HG03159 (cell line): ENCODE measurements around the gene ATP7B.
"Not testable (repeated sequence)": the region's sequence is repeated elsewhere in the genome, so short reads cannot be mapped to it uniquely, and the experiment has no call there.

ENCODE experiments used
- ATAC-seq: cut with Tn5 transposase; IDR thresholded peaks from one replicate; pipeline ENCODE4 v1.9.1; 2021; ENCODE audit warnings: mild to moderate bottlenecking, moderate library complexity; ENCODE audit not compliant: unreplicated experiment

ATP7B gene

GRCh38 chr13:52006523-52007245 lies 4.6 kb downstream of the ATP7B start:
- ATAC-seq = no peak

GRCh38 chr13:52005841-52006522 lies 5.3 kb downstream of the ATP7B start:
- no peak for ATAC-seq

DNA sequence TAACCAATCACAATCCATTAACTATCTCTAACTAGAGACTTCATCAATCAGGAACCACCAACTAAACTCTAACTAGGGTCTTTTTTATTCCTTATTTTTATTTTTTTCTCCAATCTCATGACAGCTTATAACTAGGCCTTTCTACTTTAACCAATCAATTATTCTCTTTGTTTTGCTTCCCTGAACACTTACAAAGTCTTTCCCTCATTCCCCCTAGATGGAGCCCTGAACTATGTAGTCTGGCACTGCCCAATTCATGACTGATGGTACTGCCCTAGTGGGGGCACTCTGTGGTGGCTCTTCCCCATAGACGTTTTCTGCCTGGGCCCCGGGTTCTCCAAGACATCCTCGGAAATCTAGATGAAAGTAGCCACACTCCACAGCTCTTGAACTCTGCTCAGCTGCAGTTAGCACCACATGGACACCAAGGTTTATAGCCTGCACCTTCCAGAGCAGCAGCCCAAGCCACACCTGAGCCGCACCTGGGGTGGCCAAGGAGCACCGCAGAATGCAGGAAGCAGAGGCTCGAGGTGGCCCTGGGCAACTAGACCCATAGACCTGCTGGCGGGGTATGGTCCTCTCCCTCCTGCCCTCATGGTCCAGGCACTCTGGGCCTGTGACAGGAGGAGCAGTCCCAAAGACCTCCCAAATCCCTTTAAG lies 6.6 kb downstream of the ATP7B start:
- no peak for ATAC-seq

GRCh38 chr13:52003541-52003940 lies 7.7 kb downstream of the ATP7B start:
- ATAC-seq = no peak

DNA sequence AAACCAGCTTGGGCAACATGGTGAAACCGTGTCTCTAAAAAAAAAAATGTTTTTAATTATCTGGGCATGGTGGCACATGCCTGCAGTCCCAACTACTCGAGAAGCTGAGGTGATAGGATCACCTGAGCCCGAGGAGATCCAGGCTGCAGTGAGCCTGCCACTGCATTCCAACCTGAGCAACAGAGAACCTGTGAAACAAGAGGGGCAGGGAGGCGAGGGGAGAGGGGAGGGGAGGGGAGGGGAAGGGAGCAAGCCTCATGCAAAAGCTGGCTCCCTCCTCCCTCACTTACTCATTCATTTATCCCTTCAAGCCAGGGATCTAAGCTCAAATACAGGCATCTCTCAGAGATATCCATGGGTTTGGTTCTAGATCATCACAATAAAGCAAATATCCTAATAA lies 8.9 kb downstream of the ATP7B start:
- no peak for ATAC-seq

- ATAC-seq = peak; percentile 90
Observed at GRCh38 chr13:52001120-52001731, 10.0 kb downstream of the ATP7B start.

DNA sequence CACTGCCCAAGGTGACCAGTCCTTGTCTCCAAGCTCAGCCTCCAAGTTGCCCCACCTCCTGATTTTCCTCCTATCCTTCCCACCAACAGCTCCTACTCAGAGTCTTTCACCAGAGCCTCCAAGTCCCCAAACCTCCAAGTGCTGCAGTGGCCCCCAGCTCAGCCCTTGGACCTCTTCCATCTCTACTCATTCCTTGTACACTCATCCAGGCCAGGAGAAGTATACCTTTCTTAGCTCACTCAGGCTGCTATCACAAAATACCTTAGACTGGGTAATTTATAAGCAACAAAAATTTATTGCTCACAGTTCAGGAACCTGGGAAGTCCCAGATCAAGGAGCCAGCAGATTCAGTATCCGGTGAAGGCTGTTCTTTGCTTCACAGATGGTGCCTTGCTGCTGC lies 11.3 kb downstream of the ATP7B start:
- ATAC-seq = no peak

DNA sequence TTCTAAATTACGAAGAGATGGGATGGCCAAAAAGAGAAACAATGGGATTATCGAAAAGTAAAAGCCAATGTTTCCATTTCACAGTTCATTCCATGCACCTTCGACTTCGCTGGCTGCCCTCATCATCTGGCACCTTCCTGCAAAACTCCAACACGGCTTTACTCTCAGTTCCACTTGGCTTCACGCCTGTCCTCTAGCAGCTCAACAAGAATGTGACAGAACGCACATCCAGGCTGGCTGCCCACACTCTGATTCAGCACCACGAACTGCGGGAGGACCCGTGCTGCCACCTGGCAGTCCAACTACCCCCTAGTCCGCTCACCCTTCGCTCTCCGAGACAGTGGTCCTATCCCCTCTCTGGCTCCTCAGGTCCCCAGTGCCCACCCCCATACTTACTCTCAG lies 11.7 kb downstream of the ATP7B start:
- ATAC-seq = no peak

- ATAC-seq = no peak
Observed at GRCh38 chr13:51998723-51999509, 12.3 kb downstream of the ATP7B start.

DNA sequence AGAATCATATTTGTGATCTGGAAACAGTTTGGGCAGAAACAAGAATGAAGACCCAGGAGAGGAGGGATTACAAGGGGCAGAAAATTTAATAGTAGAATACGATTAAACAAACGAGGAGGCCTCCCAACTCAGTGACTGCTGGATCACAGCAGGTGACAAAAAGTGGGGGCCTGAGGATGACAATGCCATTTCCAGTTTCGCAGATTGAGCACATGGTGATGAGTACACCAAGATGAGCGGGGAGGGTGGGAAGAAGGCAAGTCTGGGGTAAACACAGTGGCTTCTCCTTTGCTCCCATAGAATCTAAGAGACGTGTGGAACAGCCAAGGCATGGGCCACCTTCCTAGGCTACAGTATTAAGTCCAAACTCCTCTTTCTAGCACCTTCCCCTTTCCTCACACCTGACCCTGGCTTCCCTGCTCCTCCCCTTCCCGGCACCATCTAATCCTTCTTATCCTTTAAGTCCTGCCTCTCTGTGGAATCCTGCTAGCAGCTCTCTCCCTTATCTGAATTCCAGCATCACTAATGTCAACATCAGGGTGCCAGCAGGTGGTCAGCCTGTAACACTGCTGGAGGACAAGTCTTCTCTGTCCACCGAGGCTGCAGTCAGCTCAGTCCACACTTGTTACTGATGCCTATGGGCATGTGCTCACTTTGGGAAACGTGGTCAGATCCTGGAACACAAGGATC lies 13.5 kb downstream of the ATP7B start:
- no peak for ATAC-seq

DNA sequence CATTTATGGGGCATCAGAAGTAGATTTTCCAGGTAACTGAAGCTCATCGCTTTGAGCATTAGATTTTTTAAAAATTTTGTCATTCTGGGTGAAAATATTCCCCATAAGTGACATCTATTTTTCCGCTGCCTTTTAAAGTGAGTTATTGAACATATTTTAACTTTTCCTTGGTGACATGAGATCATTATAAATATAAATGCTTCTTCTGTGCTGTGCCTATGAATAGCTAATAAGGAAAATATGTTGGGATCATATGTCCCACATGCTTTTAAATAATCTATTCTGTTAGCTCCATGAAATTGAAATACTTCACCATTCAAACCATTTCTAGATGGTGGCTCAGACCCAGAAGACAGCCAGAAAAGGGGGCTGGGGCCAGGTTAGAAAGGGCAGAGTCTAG lies 14.1 kb downstream of the ATP7B start:
- ATAC-seq = no peak

GRCh38 chr13:51996641-51997040 lies 14.6 kb downstream of the ATP7B start:
- no peak for ATAC-seq

DNA sequence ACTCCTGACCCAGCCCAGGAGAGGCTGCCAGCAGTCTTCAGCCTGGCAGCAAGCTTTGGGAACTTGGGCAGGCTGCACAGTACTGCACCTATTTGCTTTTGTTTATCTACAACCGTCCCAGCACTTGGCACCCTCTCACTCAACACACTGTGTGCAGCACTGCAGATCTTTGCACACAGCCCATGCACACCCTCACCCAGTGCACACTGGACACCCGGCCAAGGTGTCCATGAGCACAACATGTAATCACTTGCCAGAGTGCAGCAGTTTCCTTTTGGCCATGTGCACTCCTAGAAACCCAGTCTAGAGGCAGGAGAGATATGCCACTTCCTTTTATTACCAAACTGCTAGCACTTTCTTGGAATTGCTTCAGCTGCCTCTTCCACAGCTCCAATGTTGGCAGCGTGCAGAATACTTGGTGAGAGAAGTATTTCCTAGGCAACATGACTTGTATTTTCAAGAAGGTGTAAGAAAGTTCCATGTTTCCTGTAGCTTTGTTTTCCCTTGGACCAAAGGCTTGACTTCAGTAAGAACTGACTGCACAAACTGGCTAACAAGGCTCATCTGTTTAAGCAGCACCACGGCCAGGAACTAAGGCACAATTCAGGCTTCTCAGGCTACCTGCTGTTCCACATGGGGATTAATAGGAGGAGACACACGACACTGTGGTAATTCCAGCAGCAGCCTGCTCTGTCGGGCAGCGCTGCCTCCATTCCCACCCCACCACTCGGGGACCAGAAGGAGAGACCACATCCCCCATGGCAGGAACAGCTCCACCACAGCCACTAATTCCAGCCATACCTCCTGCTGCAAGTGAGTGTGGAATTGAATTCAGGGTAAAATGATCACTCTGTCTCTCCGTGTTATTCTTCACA lies 15.3 kb downstream of the ATP7B start:
- ATAC-seq = no peak

- ATAC-seq = no peak
Observed at GRCh38 chr13:51993713-51994112, 17.5 kb downstream of the ATP7B start.

DNA sequence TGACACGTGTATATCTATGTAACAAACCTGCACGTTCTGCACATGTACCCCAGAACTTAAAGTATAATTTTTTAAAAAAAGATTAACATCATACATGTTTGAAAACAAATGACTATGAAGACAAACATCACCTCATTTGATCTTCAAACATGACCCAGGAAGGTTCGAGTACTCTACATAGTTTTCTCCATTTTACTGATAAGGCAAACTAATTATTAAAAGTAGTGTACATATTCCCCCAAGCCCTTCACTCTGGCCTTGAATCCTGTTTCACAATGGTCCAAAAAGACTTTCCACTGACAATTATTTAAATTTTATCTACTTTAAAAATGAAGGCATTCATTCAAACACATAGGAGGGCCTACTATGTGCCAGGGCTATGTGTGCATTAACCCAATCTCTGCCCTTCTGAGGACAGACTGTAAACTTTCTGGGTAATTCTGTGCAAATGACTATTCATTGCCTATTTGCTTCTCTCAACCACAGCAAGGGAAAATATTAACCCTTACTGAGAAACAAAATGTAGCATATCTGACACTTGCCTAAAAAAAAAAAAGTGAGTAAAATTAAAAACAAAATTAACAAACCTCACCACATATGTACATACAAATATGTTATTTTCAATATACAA lies 22.1 kb downstream of the ATP7B start:
- ATAC-seq = no peak

- ATAC-seq = not testable (repeated sequence)
Observed at GRCh38 chr13:51984904-51985303, 26.3 kb downstream of the ATP7B start.

- ATAC-seq = not testable (repeated sequence)
Observed at GRCh38 chr13:51983292-51983691, 28.0 kb downstream of the ATP7B start.

DNA sequence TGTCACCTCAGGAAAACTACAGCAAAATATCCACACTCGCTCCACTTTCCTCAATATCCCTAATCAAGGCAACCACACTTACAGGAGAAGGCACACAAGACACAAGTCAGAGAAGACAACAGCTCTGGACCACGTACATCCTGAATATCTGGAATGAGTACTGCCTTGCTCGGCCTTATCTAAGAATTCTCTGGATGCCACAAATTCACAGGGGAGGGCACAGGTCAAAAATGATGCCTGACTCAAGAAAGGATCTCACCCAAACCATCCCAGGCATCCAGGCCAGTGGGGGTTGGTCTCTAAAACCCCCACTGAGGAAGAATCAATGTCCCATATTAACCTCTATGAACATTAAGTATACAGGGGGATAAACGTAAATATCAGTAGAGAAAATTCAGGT lies 29.9 kb downstream of the ATP7B start:
- ATAC-seq = no peak

DNA sequence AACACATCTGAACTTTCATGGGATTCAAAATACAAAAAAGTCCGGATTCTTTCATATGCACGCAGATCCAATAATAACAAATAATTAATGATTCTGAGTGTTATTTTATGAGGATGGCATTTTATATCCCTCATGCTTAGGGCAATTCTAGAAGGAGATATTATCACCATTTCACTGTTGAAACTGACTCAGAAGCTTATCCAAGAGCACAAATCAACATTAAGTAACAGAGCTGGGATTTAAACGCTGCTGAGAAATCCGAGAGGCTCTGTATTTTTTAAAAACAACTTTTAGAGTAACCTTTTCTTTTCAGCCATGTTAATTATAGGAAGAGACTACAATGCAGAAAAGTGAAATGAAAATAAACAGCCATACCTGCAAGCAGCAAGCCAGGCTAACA lies 30.3 kb downstream of the ATP7B start:
- no peak for ATAC-seq
